ENCODE data around the gene S100A5.
"Not testable (repeated sequence)": the region's sequence is repeated elsewhere in the genome, so short reads cannot be mapped to it uniquely, and the experiment has no call there.

S100A5 gene

GRCh38 chr1:153540394-153541361 is at the start of gene S100A5:
Gene S100A5 (minus strand): TSS chr1:153540934. CDS start chr1:153540191, 743 bp downstream.
- peak; percentile 79 for DNase-seq

GRCh38 chr1:153588482-153588881 is 47.7 kb upstream of the S100A5 start:
- DNase-seq, result no peak

- not testable (repeated sequence) for DNase-seq
Measured at GRCh38 chr1:153588033-153588432, 47.3 kb upstream of the S100A5 start.

GRCh38 chr1:153587314-153587713 is 46.6 kb upstream of the S100A5 start:
- no peak for DNase-seq

GRCh38 chr1:153586347-153586746 is 45.6 kb upstream of the S100A5 start:
- DNase-seq, result no peak

GRCh38 chr1:153585006-153585405 is 44.3 kb upstream of the S100A5 start:
- DNase-seq, result no peak

GRCh38 chr1:153583976-153584375 is 43.2 kb upstream of the S100A5 start:
- no peak for DNase-seq

- not testable (repeated sequence) for DNase-seq
Measured at GRCh38 chr1:153583514-153583913, 42.8 kb upstream of the S100A5 start.

- DNase-seq, result not testable (repeated sequence)
Measured at GRCh38 chr1:153582836-153583235, 42.1 kb upstream of the S100A5 start.

- DNase-seq, result no peak
Measured at GRCh38 chr1:153578936-153579335, 38.2 kb upstream of the S100A5 start.

GRCh38 chr1:153578490-153578889 is 37.8 kb upstream of the S100A5 start:
- DNase-seq, result no peak

GRCh38 chr1:153577624-153578051 is 36.9 kb upstream of the S100A5 start:
- DNase-seq, result peak; percentile 50

GRCh38 chr1:153577138-153577537 is 36.4 kb upstream of the S100A5 start:
- no peak for DNase-seq

GRCh38 chr1:153575497-153575896 is 34.8 kb upstream of the S100A5 start:
- not testable (repeated sequence) for DNase-seq

GRCh38 chr1:153575081-153575491 is 34.4 kb upstream of the S100A5 start:
- not testable (repeated sequence) for DNase-seq

GRCh38 chr1:153573351-153573750 is 32.6 kb upstream of the S100A5 start:
- DNase-seq, result peak; percentile 52

- peak; percentile 90 for DNase-seq
Measured at GRCh38 chr1:153572569-153573015, 31.9 kb upstream of the S100A5 start.

- DNase-seq, result no peak
Measured at GRCh38 chr1:153571706-153572105, 31.0 kb upstream of the S100A5 start.

GRCh38 chr1:153570874-153571273 is 30.1 kb upstream of the S100A5 start:
- DNase-seq, result no peak

- no peak for DNase-seq
Measured at GRCh38 chr1:153569465-153569864, 28.7 kb upstream of the S100A5 start.

- peak; percentile 93 for DNase-seq
Measured at GRCh38 chr1:153568367-153569099, 27.8 kb upstream of the S100A5 start.

GRCh38 chr1:153567621-153568366 is 27.1 kb upstream of the S100A5 start:
- DNase-seq, result no peak

Measured in hematopoietic multipotent progenitor cell treated with erythropoietin and hydrocortisone succinate and interleukin-3 and kit ligand, for 4 days (in vitro differentiated cells).